Brain pericyte (primary cell): ENCODE measurements around the gene MUC13.
"Not testable (repeated sequence)": the region's sequence is repeated elsewhere in the genome, so short reads cannot be mapped to it uniquely, and the experiment has no call there.

ENCODE experiments used
- DNase-seq: peaks from one replicate; pipeline ENCODE4 v3.0.0-alpha.2; 2012; ENCODE audit warnings: low read depth, low spot score

Gene MUC13, protein sequence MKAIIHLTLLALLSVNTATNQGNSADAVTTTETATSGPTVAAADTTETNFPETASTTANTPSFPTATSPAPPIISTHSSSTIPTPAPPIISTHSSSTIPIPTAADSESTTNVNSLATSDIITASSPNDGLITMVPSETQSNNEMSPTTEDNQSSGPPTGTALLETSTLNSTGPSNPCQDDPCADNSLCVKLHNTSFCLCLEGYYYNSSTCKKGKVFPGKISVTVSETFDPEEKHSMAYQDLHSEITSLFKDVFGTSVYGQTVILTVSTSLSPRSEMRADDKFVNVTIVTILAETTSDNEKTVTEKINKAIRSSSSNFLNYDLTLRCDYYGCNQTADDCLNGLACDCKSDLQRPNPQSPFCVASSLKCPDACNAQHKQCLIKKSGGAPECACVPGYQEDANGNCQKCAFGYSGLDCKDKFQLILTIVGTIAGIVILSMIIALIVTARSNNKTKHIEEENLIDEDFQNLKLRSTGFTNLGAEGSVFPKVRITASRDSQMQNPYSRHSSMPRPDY

DNA sequence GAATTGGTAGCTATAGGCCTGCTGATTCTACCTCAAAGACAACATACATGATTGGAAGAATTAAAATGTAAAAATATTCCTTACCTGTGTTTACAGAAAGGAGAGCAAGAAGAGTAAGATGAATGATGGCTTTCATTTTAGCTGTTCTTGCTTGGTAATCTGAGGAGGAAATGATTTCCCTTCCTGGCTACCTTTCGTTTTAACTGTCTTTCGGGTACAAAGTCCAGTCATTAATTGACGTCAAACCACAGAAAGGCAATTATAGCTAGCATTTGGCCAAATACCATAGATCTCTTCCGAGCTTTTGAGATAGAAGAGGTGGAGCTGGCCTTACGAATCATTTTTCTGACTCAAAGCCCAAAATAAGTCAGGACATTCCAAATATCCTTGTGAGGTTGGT lies at the start of gene MUC13:
TSS of gene MUC13 (minus strand) at position 175 of the 400 bp plus-strand sequence. CDS start at position 136, 39 bp downstream.
- no peak for DNase-seq

DNA sequence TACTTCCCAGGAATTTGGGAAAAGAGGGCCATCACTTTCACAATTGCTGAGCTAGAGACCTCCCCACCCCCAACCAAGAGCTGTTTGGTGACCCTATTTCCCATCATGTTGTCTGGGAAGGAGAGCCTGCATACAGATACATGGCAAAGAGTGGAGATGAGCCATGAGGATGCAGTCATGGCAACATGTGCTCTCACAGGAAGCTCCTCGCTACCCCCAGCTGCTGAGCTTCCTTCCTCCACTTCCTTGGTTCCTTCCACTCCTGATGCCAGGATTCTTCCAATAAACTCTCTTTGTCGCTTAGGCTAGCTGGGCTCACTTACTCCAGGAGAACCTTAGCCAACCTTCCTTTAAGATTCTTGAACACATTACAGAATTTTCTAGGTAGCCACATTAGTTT lies 48.3 kb upstream of the MUC13 start:
- no peak for DNase-seq

DNA sequence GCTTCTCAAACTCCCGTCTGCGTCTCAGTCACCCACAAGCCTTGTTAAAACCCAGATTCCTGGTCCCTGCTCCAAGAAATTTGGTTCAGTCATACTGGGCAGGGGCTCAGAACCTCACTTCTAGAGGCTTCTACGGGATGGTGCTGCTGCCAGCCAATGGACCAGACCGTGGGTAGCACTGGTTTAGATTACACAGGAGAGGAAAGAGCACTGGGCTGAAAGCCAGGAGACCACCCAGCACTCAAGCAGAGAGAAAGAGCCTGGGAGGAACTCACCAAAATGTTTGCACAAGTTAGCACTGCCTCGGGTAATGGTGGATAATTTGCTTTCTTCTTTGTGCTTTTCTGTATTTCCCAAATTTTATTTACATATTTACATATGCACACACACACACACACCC lies 46.9 kb upstream of the MUC13 start:
- no peak for DNase-seq

DNA sequence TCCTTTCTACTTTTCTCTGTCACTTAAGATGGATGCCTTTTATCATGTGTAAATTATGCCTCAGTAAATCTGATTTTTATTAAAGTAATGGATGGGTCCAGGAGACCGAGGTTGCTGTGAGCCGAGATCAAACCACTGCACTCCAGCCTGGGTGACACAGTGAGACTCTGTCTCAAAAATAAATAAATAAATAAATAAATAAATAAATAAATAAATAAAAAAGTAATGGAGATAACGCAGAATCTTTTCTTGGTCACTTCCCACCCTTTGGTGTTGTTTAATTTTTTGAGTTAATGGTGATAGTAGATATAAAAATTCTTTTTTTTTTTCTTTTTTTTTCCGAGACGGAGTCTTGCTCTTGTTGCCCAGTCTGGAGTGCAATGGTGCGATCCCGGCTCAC lies 44.1 kb upstream of the MUC13 start:
- no peak for DNase-seq

DNA sequence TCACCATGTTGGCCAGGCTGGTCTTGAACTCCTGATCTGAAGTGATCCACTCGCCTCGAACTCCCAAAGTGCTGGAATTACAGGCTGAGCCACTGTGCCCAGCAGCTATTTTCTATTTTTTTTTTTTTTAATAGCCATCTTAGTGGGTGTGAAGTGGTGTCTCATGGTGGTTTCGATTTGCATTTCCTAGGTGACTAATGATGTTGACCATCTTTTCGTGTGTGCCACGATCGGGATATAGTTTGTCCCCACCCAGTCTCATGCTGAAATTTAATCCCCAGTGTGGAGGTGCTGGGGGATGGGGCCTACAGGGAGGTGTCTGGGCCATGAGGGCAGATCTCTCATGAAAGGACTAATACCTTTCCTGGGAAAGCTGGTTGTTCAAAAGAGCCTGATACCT lies 41.8 kb upstream of the MUC13 start:
- DNase-seq: no peak

DNA sequence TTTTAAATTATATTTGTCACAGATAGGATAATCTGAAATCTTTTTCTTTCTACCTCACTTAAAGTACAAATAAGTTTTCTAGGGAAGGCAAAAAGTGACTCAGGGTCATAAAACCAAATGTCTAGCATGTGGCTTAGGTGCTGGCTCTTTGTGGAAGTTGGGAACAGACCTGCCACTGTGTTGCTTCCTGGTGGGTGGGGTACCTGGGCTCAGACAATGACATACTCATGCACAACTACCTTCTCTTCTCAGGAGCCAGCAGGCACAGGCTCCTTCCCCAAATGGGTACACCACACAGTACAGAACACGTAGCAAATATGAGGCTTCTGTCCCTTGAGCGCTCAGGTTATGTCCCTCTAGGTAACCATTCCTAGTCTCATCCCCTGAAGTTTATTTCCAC lies 40.1 kb upstream of the MUC13 start:
- DNase-seq: no peak

DNA sequence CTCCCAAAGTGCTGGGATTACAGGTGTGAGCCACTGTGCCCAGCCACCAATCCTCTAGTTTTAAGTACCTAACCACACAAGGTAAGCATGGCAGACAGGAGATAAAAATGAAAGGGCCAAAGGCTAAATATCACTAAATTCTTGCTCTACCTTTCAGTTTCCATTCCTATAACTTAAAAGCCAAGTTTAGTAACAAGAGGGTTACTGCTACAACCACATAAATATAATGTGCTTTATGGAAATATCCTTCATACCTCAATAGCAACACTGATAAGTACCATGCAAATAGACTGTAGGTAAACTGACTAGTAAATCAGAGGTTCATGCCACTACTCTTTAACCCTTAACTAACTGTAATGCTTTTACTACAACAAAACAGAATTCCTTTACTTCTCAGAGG lies 38.7 kb upstream of the MUC13 start:
- no peak for DNase-seq

DNA sequence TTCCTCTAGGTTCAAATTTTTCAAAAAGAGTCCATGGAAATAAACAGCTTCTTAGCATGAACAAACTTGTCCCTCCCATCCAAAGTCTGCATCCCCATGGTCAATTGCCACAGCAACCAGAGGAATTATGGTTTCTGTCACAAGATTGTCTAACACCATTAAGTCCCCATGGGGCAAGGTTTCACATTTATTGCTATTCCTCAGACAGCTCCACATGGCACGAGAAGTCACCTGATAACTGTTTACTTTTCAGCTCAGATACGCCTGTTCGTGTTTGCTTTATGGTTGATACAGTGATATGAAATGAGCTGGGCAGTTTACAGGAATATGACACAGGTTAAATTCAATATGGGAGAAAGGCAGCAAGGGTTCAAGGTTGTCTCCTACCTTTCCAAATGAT lies 37.9 kb upstream of the MUC13 start:
- no peak for DNase-seq

DNA sequence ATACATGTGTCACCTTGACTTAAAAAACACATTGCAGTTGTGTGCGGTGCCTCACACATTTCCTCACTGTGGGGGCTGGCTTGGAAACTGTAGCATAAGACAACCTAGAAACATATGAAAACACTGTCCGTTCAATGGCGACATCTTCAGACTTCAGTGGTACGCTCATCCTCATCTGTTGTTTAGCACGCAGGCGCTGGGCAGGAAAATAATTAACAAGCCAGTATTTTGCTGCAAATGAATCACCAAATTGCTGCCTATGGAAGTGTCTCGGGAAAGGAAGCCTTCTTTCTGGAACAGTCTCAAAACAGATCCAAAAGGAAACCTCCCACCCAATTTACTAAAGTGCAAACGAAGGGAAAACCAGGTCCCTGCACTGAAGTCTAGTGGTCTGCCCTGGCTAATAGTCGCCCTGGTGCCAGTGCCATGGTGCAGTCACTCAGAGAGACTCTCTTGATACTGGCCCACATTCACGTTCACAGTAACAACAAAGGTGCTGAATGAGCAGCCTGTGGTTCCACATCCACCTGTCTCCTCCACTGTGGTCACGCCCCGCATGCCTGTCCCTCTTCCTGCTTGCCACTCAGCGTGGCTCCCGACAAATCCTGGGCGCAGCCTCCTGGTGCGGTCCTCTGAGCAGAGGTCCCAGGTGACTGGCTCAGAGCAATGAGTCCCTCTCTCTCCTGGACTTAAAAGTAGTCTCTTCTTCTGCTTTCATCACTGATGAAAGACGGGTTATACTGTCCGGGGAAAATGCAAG lies 35.6 kb upstream of the MUC13 start:
- no peak for DNase-seq

DNA sequence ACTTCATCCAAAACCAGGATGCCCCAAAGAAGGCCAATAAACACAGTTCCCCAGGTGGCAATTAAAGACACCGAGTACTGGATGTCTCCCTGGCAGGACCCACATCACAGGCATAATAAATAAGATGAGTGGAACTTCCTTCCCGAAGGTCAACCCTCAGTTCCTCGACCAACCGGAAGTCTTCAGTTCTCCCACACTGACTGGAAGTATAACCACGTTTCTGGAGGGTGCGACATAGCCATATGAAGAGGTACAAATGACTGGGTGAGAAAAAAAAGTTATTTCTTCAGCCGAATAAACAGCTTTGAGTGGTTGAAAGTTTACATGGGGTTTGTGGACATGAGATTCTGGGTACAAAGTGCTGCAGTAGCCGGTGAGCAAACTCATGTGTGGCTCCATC lies 34.6 kb upstream of the MUC13 start:
- no peak for DNase-seq

DNA sequence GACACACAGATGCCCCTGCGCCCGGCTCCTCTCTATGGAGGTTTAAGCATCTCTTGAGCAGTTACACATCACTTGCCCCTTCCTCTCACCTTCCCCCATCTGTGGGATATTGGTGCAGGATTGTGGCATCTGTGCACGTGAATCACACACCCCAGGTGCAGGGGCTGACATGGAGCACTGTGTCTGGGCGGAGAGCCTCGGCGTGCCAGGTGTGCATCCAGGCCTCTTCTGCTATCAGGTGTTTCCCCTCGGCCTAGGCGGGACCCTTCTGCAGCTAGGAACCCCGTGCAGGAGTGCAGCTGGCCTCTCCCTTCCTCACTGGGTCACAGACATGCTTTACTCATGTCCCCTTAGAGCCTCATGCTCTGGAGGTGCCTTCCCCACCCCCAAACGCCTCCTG lies 33.4 kb upstream of the MUC13 start:
- no peak for DNase-seq

DNA sequence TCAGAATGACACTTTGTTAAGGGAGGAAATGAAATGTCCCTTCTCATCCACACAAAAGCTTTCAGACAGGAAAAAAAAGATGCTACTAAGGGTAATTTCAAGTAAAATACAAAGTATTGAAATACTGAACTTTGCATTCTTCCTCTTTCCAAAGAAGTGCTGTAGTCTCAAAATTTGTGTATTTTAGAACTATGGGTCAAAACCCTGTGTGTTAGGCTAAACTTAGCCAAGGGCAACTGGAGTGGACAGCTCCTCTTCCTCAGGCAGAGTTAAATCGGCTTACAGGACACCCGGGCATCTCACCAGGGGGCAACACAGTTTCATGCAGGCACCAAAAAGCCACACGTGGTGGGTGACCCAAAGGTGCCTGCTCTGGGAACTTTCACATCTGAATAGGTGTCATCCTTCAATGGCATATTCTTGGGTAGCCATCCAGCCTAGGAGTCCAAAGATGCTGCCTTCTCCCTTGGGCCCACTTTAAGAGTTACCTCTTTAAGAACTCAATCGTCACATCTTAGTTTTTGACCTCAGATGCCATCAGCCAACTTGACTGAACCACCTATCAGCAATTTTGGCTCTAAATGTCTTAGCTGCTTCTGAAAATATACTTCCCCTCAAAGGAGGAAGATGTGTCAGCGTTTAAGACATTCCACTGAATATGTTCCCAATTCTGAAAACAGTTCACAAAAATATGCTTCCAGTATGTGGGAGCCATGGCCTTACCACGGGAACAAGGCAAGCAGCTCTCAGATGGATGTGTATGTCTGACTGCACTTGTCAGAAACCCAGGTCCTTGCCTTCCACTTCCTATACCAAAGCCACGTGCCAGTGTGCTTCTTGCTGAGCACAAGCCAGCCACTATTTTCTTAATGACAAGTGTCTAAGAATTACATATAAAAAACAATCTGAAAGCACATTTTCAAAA lies 32.2 kb upstream of the MUC13 start:
- no peak for DNase-seq

DNA sequence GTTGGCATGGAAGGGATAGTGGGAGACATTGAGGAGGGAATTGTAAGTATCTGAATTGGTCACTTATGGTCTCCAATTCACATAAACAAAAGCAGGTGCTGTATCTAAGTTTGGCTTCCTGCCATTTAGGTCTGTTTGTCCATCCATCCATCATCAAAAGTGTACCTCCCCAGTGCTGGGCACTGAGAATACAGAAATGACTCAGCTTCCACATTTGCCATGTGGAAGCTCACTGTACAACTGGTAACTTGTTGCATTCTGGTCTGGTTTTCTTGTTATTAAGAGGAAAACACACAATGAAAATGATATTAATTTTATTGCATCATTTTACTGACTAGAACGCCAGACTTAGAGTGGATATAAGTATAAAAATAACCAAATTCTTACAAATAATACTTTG lies 30.9 kb upstream of the MUC13 start:
- DNase-seq: no peak

DNA sequence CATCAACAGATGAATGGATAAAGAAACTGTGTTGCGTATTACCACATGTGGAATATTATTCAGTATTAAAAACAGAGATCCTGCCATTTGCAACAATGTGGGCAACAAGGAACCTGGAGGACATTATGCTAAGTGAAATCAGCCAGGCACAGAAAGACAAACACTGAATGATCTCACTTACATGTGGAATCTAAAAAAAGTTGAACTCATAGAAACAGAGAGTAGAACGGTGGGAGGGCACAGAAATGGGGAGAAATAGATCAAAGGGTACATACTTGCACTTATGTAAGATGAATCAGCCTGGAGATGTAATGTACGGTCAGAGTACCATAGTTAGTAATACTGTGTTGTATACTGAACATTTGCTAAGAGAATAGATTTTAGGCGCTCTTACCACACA lies 29.8 kb upstream of the MUC13 start:
- DNase-seq: no peak

DNA sequence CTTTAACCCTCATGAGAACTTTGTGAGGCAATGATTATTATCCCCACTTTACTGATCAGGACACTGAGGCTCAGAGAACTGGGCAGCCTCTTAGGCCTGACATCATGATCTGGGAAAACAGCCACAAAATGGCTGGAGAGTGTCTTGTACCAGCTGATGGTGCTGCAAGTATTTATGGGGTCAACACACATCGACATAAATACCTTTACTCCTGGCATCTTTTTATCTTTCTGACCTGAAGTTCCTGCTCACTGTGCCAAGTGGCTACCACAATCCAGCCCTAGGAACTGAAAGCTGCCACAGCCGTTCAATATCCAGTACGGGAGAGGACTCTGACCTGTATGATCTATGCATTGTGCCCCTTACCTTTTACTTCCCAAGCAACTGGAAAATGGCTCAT lies 29.2 kb upstream of the MUC13 start:
- no peak for DNase-seq

DNA sequence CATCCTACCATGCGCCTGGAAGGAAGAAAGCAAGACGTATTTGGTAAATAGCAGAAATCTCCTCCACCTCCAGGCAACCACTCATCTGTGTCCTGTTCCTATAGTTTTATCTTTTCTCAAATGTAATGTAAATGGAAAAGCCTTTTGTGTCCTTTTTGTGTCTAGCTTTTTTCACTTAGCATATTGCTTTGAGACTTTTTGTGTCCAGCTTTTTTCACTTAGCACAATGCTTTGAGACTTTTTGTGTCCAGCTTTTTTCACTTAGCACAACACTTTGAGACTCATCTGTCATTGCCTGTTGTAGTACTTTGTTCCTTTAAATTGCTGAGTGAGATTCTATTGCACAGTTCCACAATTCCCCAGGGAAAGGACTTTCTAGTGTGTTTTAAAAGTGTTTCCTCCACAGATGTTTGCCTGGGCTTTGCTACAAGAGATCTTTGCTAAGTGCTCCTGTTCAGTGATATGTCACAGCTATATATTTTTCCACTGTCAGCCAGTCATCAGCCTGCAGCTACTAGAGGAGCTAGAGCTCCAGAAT lies 27.9 kb upstream of the MUC13 start:
- no peak for DNase-seq

DNA sequence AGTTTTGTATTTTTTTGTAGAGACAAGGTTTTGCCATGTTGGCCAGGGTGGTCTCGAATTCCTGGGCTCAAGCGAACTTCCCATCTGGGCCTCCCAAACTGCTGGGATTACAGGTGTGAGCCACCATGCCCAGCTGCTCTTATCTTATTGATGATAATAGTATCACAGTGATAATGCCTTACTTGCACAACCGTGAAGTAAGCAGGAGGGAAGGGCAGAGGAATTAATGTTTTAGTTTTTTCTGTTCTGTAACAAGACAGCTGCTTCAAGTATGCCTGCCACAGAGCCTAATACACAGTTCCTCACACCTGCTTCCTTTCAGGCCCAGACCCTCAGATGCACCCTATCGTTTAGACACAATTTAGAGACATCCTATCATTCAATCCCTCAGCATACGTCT lies 26.1 kb upstream of the MUC13 start:
- no peak for DNase-seq

DNA sequence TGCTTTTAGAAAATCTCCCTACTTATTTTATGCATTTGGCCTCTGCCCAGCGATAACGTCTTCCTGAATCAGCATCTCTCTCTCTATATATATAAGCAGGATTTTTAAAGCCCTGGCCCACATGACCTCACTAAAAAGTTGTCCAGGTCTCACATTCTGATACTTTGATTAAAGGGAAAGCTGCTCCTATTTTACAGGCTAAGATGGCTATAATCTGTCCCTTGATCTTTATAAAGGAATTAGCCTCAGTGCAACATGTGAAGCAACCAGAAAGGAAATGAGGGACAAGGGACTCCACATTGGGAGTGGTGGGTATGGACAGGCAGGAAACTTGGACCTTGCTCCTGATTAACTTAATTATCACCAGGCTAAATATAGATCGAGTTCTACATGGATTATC lies 25.6 kb upstream of the MUC13 start:
- DNase-seq: no peak

DNA sequence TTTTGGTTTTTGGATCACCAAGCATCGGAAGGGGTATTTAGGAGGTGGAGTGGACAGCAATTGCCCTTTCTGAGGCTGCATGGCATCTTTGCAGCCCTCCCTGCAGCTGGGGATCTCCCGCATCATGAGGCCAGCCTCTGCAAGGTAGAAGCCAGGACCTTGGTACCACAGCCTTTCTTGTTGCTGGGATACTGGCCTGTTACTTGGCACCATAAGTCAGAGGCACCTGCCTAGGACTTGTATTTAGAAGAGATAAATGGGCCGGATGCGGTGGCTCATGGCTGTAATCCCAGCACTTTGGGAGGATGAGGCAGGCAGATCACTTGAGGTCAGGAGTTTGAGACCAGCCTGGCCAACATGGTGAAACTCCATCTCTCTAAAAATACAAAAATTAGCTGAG lies 23.4 kb upstream of the MUC13 start:
- not testable (repeated sequence) for DNase-seq

DNA sequence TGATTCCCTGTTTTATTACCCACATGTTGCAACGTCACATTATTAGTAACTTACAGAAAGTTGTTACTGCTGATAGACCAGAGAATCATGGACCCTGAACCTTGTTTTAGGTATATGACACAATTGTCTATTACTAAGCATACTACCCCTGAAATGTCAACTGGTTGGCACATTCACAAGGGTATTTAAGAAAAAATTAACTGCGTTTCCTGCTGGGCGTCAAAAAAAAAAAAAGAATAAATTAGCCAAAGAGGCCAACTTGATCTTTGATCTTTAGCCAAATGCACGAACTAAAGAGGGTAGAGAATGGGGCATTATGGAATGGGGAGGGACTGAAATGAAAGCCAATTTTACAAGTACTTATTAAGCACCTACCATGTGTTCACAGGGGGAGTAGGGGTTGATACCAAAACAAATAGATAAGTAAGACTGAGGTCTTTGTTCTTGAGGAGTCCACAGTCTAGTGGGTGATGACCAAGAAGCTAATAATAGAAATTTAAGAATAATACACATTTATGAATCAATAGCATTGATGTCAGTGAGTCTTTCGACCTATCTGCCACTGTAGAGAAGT lies 17.8 kb upstream of the MUC13 start:
- no peak for DNase-seq
